ENCODE results near the gene FGF18. TPM values are rescaled to one million over a fixed set of nuclear protein-coding genes. Genes with fewer than 3 reads are reported as not detected.
"Not testable (repeated sequence)": the region's sequence is repeated elsewhere in the genome, so short reads cannot be mapped to it uniquely, and the experiment has no call there.

Gene FGF18
- total RNA-seq, 1 experiment from 2014 or later, result 0.52 TPM

DNA sequence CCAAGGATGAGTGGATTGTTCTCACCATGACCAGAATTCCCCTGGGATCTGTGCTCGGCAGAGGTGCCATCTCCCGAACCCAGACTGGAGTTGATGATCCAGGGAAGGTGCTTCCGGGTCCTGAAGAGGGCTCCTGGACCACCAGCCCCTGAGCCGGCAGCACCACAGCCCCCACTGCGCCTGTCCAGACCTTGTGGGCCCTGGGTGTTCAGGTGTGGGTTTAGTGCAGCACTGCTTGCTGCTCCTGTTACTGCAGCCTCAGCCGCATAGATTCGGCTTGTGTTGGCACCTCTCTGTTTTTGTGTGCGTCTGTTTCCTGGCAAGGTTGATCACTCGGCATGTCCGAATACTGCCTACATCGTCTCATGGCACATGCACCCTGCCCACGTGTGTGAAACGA, 48.1 kb upstream of the FGF18 start:
- Histone ChIP-seq H3F3A (ENCODE audit: insufficient read depth, low read depth) (no peaks in the 10 kb centered on the region), H4K20me1 (ENCODE audit: insufficient read depth) (no peaks in the 10 kb centered on the region), H3K36me3 (ENCODE audit: low read depth) (no peaks in the 10 kb centered on the region), H3K27ac (no peak overlapping the region), H3K9me2 (ENCODE audit: insufficient read depth) (no peaks in the 10 kb centered on the region), H3K27me3 (ENCODE audit: insufficient read depth, low read depth) (no peaks in the 10 kb centered on the region), H3K9me3 (ENCODE audit: insufficient read depth, low read depth) (no peaks in the 10 kb centered on the region), H3K4me1 (replicated peaks; ENCODE audit: insufficient read depth) (peaks cover 8% of the 10 kb centered on the region), H3K4me2 (no peak overlapping the region), H3K4me3 (no peak overlapping the region), H2AFZ (no peak overlapping the region), H3K79me2 (ENCODE audit: low read depth) (no peaks in the 10 kb centered on the region)
- ChIA-PET CTCF (no interaction called here), POLR2A (ENCODE audit: unreplicated experiment) (no interaction called here)
- DNase-seq, result no peak
- no peak for TF ChIP-seq EZH2 (IDR thresholded peaks at IDR 0.05; ENCODE audit: low read depth)
- TF ChIP-seq, protein P1, sequence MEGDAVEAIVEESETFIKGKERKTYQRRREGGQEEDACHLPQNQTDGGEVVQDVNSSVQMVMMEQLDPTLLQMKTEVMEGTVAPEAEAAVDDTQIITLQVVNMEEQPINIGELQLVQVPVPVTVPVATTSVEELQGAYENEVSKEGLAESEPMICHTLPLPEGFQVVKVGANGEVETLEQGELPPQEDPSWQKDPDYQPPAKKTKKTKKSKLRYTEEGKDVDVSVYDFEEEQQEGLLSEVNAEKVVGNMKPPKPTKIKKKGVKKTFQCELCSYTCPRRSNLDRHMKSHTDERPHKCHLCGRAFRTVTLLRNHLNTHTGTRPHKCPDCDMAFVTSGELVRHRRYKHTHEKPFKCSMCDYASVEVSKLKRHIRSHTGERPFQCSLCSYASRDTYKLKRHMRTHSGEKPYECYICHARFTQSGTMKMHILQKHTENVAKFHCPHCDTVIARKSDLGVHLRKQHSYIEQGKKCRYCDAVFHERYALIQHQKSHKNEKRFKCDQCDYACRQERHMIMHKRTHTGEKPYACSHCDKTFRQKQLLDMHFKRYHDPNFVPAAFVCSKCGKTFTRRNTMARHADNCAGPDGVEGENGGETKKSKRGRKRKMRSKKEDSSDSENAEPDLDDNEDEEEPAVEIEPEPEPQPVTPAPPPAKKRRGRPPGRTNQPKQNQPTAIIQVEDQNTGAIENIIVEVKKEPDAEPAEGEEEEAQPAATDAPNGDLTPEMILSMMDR (conservative IDR thresholded peaks at IDR 0.05), result 0 out of 2 replicates have a peak, but pooled peaks have one; percentile 4
- intact Hi-C loops (cut with micrococcal nuclease; ENCODE audit: unreplicated experiment), result no loop called here
- BruUV-seq (replicated peaks), result no TSS peak

DNA sequence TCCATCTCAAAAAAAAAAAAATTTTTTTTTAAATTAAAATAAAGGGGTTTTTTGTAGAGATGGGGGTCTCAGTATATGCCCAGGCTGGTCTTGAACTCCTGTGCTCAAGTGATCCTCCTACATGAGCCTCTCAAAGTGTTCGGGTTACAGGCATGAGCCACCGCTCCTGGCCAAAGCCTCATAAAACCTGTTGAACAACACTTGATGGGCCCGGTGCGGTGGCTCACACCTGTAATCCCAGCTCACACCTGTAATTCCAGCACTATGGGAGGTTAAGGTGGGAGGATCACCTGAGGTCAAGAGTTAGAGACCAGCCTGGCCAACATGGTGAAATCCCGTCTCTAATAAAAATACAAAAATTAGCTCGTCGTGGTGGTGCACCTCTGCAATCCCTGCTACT, 39.5 kb upstream of the FGF18 start:
- no TSS peak for BruUV-seq (replicated peaks)
- Histone ChIP-seq H2AFZ (no peak overlapping the region), H3K9me3 (ENCODE audit: insufficient read depth, low read depth) (no peaks in the 10 kb centered on the region), H3K4me2 (no peak overlapping the region), H3K4me1 (replicated peaks; ENCODE audit: insufficient read depth) (no peaks in the 10 kb centered on the region), H3K27ac (no peak overlapping the region), H3K79me2 (ENCODE audit: low read depth) (no peaks in the 10 kb centered on the region), H3F3A (ENCODE audit: insufficient read depth, low read depth) (no peaks in the 10 kb centered on the region), H3K27me3 (ENCODE audit: insufficient read depth, low read depth) (no peaks in the 10 kb centered on the region), H3K36me3 (ENCODE audit: low read depth) (no peaks in the 10 kb centered on the region), H4K20me1 (ENCODE audit: insufficient read depth) (no peaks in the 10 kb centered on the region), H3K4me3 (no peak overlapping the region), H3K9me2 (ENCODE audit: insufficient read depth) (no peaks in the 10 kb centered on the region)
- intact Hi-C loops (cut with micrococcal nuclease; ENCODE audit: unreplicated experiment), result no loop called here
- no peak for DNase-seq
- POLR2A ChIA-PET (ENCODE audit: unreplicated experiment), result no interaction called here
- CTCF ChIA-PET, result no interaction called here
- TF ChIP-seq, protein P1 (conservative IDR thresholded peaks at IDR 0.05), result no peak
- no peak for TF ChIP-seq EZH2 (IDR thresholded peaks at IDR 0.05; ENCODE audit: low read depth)

DNA sequence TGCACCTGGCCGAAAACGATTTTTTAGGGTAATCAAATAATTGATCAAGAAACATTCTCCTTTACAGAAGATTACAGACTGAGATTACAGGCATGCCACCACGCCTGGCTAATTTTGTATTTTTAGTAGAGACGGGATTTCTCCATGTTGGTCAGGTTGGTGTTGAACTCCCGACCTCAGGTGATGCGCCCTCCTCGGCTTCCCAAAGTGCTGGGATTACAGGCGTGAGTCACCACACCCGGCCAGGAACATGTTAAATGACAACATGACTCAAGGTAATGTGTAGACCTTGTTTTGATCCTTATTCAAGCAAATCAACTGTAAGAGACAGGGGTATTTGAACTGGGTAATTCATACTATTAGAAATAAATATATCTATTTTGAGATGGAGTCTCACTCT, 35.0 kb upstream of the FGF18 start:
- H4K20me1 ChIP-seq (ENCODE audit: insufficient read depth), result peaks cover 15% of the 10 kb centered on the region
- H2AFZ ChIP-seq; H3K9me3 ChIP-seq (ENCODE audit: insufficient read depth, low read depth); H3K9me2 ChIP-seq (ENCODE audit: insufficient read depth); CTCF ChIA-PET; H3K4me2 ChIP-seq; H3K36me3 ChIP-seq (ENCODE audit: low read depth); H3K4me1 ChIP-seq (replicated peaks; ENCODE audit: insufficient read depth); intact Hi-C loops (cut with micrococcal nuclease; ENCODE audit: unreplicated experiment); H3K27me3 ChIP-seq (ENCODE audit: insufficient read depth, low read depth); H3K4me3 ChIP-seq; DNase-seq; BruUV-seq (replicated peaks); H3K27ac ChIP-seq; POLR2A ChIA-PET (ENCODE audit: unreplicated experiment): not testable (repeated sequence)
- peaks cover 31% of the 10 kb centered on the region for H3K79me2 ChIP-seq (ENCODE audit: low read depth)
- H3F3A ChIP-seq (ENCODE audit: insufficient read depth, low read depth), result peaks cover 12% of the 10 kb centered on the region; the same call in 1 of the 2 replicates

DNA sequence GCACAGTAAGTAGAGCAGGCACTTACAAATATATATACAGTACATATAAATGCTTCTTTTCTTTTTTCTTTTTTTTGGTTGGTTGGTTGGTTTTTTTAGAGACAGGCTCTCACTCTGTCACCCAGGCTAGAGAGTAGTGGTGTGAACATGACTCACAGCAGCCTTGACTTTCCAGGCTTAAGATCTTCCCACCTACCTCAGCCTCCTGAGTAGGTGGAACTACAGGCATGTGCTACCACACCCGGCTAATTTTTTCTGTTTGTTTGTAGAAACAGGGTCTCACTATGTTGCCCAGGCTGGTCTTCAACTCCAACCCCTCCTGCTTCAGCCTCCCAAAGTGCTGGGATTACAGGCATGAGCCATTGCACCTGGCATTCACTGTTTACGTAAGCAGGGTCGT, 34.4 kb upstream of the FGF18 start:
- H3K4me3 ChIP-seq; H3K9me3 ChIP-seq (ENCODE audit: insufficient read depth, low read depth); H3K4me2 ChIP-seq; BruUV-seq (replicated peaks); H3K4me1 ChIP-seq (replicated peaks; ENCODE audit: insufficient read depth); H2AFZ ChIP-seq; H3K27me3 ChIP-seq (ENCODE audit: insufficient read depth, low read depth); H3K9me2 ChIP-seq (ENCODE audit: insufficient read depth); H3K27ac ChIP-seq: not testable (repeated sequence)
- intact Hi-C loops (cut with micrococcal nuclease; ENCODE audit: unreplicated experiment), result loop anchor here (5.0 kb wide), 1 partner anchor 633 kb away; no protein-coding TSS in a partner anchor
- DNase-seq, result peak in 1 of 2 experiments; percentile 54
- ChIA-PET CTCF (interaction anchor here (0.5 kb wide), 1 partner anchor 752 kb away, joined by 4 read pairs; no protein-coding TSS in a partner anchor), POLR2A (ENCODE audit: unreplicated experiment) (interaction anchor here (0.6 kb wide), 1 partner anchor 36 kb away, joined by 4 read pairs; no protein-coding TSS in a partner anchor)
- H4K20me1 ChIP-seq (ENCODE audit: insufficient read depth), result peaks cover 21% of the 10 kb centered on the region
- H3F3A ChIP-seq (ENCODE audit: insufficient read depth, low read depth), result peaks cover 18% of the 10 kb centered on the region; the same call in 1 of the 2 replicates
- peaks cover 15% of the 10 kb centered on the region for H3K36me3 ChIP-seq (ENCODE audit: low read depth)
- H3K79me2 ChIP-seq (ENCODE audit: low read depth), result peaks cover 37% of the 10 kb centered on the region
